Astrocyte of the cerebellum (primary cell): ENCODE data around the gene KRT4.

Experiments used
- DNase-seq: peaks from one replicate; pipeline ENCODE4 v3.0.0-alpha.2; 2011; ENCODE audit warnings: low read depth
- H3K4me3 ChIP-seq: 2 replicates; pipeline ENCODE4 v1.5.1; 2011; ENCODE audit warnings: mild to moderate bottlenecking, low read depth, low read length, moderate library complexity
- CTCF ChIP-seq: IDR thresholded peaks from 2 replicates; pipeline ENCODE4 v1.5.1; 2012; ENCODE audit warnings: low read length, low read depth, moderate library complexity, mild to moderate bottlenecking; ENCODE audit errors: missing control alignments
- in situ Hi-C: cut with HindIII; loops from 2 replicates; pipeline ENCODE4 v1.10.0; 2017; ENCODE audit warnings: low sequenced_read_pairs

Gene KRT4

GRCh38 chr12:52805000-52805399 lies 8.9 kb downstream of the KRT4 start:
- TF ChIP-seq CTCF = no peak
- DNase-seq = no peak
- in situ Hi-C loops = no loop called here
- H3K4me3 ChIP-seq = no peak overlapping the region

GRCh38 chr12:52802442-52802841 lies 11.5 kb downstream of the KRT4 start:
- in situ Hi-C loops = no loop called here
- DNase-seq = no peak
- H3K4me3 ChIP-seq = no peak overlapping the region
- no peak for TF ChIP-seq CTCF

DNA sequence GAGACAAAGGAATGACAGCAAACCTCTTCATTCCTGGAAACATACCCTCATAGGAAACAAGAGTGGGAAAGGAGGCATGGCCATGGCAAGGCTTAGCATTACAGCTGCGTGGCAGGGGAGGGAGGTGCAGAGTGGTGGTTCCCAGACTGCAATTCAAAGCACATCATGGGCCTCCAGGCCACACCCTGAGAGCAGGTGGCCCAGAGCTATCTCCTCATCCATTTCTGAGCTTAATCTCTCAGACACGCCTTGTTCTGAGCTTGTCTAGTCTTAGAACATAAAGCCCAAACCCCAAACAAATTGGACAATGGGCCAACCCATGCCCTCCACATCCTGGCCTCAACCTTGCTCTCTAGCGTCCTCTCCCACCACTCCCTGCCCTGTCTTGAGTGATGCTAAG lies 12.1 kb downstream of the KRT4 start:
- no peak overlapping the region for H3K4me3 ChIP-seq
- in situ Hi-C loops = no loop called here
- no peak for DNase-seq
- TF ChIP-seq CTCF = no peak

- DNase-seq = no peak
- in situ Hi-C loops = no loop called here
- no peak for TF ChIP-seq CTCF
- H3K4me3 ChIP-seq = no peak overlapping the region
Observed at GRCh38 chr12:52800259-52800917, 13.5 kb downstream of the KRT4 start.

DNA sequence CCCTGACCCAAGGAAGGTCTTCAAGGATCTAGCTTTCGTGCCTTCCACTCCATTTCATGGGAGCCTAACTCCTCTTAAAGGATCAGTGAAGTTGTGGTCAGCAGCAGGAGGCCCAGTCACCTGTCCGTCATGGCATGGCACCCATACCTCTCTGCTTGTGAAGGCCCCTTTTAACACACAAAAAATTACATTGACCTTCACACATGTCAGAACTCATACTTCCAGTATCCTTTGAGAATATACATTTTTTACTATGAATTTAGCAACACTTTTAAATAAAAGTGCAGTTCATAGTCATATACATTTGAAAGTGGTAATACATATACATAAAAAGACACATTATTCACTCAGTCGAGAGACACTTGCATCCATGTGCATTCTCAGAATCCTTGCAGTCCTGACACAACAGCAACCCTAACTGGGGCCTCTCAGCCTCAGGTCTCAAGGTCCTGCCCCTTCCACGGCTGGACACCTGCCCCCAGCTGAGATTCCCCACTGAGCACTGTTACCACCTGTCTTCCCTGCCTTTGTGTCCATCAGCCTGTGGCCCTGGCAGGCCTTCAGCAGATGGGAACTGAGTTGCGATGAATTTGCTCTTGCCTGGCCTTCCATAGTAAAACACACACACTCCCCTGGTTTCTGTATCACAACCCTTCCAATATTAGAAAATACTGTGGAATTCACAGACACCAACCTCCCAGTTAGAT lies 14.3 kb downstream of the KRT4 start:
- in situ Hi-C loops = no loop called here
- no peak for TF ChIP-seq CTCF
- no peak overlapping the region for H3K4me3 ChIP-seq
- DNase-seq = no peak

DNA sequence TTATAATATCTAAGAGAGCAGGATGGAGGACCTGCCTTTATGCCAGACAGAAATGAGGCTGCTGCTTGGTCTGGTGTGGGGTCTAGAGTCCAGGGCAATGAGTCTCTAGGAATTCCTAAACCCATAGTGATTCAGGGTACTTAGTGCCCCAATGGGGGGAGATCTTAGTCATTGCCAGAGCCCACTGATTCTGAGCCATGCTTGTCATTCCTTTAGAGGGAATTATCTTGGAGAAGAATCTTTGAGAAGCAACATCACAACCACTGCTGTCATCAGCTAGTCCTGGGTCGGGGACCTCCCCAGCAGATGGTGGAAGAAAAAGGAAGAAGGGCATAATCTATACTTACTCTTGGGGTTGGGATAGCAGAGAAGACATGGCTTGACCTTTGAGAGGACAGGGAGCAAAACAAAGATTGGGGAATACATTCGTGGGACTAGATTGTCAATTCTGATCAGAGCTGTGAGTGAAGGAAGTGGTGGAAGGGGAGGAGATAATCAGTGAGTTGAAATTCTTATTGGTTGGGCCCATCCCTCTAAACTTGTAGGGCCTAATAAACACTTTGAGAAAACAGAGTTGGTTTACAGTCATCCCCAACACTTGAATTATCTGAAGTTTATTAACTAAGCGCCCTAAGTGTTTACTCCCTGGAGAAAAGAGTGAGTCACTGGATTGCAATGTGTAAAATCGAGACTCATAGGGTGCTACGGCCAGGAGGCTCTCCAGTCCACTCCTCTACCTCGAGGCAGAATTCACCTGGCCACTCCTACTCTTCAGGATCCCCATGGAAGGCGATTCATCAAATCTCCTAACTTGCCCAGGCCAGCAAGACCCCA lies 15.0 kb downstream of the KRT4 start:
- H3K4me3 ChIP-seq = no peak overlapping the region
- TF ChIP-seq CTCF = no peak
- DNase-seq = no peak
- in situ Hi-C loops = no loop called here
